HTERT RPE-1 (cell line): Measurements from ENCODE around the gene SUSD3.

Source experiments
- in situ Hi-C: fragments of 300-500 bp; cut with MboI; formaldehyde crosslinking; loops from 4 replicates; pipeline ENCODE4 v1.14.3; 2020; ENCODE audit warnings: low sequenced_read_pairs

Gene SUSD3

DNA sequence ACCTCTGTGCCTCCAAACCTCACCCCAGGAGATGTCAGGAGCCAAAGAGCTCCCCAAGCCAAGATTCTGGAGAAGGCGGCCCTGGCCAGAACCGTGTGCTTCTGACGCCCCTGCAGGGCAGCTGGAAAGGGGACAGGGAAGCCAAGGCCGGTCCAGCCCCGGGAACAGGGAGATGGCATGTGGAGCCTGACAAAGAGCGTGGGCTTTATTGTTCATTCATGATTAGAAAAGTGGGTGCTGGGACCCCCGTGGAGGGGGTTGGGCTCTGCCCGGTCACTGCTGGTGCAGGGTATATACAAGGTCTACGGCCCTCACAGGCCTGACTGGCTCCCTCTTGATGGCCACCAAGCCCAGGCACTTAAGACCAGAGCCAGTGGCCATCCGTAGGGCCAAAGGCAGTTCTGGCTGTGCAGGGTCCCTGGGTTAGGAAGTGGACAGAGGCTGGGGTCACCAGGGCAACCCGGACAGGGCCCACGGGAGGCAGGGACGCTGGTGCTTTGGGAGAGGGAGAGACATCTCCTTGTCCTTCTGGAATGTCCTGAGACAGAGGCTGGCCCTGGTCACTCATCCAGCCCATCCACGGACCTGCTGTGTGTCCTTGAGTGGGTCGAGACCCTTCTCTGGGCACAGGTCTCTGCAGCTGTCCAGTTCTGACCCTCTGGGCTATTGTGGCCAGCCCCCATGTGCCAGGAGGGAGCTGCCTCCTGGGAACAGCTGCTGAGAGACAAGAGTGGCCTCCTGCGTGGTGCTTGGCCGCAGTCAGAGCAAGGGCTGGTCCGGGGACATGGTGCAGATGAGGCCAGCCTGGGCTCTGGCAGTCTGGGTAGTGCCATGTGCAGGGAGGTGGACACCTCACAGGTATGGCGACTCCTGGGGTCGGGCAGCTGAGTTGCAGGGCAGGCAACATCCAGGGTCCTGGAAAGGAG lies 63.1 kb downstream of the SUSD3 start:
- in situ Hi-C loops, result no loop called here

DNA sequence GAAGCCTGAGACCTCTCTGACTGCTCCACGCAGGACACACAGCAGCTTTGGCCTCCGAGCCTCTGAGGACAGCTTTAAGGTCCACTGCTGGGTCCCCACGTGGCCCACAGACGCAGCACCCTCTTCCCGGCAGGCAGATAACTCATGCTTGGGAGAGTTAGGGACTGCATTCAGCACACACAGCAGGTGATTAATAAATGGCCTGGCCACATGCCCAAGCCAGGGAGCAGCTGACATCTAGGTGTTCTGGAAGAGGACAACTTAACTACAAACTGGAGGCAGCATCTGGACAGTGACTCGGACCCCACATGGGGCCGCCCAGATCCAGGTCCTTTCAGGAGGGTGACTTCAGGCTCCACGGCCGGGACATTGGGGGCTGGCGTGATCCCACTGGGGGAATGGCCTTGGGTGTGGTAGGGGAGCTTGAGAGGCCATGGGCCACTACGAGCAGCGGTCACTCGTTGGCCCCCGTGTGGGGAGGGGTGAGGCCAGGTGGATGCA lies 64.3 kb downstream of the SUSD3 start:
- in situ Hi-C loops, result no loop called here

DNA sequence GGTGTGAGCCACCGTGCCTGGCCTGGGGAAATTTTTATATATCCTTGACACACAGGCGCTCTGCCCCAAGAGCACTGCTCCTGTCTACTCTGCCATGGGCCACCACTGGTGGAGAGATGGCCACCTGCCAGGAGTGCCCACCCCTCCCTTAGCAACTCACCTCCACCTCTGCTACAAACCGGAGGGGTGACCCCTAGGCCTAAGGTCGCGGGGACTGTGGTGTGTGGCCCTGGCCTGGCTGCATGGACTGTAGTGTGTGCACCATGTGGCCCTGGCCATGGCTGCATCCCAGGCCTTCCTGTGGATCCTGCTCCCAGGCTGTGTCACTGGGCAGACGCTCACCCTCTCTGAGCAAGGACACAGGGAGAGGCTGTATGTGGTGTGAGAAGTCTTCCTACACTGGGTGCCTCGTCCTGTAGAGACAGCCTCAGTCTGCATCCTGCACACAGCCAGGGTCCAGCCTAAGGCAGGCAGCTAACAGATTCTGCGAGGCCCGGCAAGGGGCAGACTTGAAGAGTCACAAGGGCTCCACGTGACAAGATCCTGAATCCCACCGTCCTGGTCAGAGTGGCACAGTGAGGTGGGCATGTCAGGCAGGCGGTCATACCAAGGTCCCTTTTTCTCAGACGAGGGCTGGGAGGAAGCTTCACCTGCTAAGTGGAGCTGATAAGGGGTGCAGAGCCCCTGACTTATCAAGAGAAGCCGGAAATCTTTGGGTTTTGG lies 65.2 kb downstream of the SUSD3 start:
- in situ Hi-C loops, result no loop called here

DNA sequence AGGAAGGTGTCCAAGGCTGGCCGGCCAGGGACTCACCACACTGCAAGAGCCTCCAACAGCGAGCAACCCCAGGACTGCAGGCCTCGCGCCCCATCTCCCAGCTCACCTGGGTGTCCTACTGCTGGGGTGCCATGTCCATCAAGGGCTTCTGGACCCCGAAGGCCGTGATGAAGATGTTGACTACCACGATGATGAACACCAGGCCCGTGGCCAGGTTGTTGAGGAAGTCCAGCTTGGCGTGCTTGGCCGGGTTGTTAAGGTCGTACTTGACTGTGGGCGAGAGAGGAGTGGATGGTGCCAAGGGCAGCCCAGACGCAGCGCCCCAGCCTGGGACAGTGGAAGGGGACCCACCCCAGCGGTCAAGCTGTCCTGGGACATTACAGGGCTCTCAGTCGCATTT lies 66.3 kb downstream of the SUSD3 start:
- in situ Hi-C loops, result no loop called here

DNA sequence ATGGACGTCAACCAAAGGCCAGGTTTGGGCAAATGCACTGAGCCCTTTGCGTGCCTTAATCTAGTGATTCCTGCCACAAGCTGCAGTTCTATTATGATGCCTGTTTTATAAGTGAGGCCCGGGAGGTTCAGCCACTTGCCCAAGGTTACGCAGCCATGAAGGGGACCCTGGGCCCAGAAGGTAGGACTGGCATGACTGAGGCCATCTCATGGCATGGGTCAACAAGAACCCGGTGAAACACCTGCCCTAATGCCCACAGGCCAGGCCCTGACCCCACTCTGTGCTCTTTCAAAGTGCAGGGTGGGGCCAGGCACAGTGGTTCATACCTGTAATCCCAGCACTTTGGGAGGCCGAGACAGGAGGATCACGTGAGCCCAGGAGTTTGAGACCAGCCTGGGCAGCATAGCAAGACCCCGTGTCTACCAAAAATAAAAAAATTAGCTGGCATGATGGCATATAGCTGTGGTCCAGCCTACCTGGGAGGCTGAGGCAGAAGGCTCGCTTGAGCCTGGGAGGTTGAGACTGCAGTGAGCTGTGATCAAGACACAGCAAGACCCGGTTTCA lies 66.9 kb downstream of the SUSD3 start:
- in situ Hi-C loops, result no loop called here

DNA sequence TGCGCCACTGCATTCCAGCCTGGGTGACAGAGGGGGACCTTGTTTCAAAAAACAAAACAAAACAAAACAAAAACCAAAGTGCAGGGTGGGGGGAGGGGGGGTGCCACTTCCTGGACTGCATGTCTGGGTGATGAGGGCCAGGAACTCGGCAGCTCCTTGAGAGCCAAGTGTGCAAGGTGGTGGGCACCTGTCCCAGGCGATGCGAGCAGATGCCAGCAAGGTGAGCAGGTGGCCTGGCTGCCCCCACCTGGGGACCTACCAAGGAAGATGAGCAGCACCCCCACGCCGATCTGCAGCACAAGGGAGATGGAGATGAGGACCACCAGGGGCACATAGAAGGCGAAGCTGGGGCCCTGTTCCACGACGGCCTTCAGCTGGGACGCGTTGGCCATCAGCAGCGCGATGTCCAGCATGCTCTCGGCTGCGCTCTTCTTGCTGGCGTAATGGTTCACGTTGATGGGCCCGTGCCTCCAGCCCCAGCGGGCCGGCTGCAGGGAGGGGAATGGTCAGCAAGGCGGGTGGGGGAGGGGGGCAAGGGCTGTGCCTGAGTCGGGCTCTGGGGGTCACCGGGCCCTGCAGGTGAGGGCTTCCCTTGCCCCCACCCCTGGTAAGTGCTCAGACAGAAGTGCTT lies 67.8 kb downstream of the SUSD3 start:
- in situ Hi-C loops, result no loop called here

DNA sequence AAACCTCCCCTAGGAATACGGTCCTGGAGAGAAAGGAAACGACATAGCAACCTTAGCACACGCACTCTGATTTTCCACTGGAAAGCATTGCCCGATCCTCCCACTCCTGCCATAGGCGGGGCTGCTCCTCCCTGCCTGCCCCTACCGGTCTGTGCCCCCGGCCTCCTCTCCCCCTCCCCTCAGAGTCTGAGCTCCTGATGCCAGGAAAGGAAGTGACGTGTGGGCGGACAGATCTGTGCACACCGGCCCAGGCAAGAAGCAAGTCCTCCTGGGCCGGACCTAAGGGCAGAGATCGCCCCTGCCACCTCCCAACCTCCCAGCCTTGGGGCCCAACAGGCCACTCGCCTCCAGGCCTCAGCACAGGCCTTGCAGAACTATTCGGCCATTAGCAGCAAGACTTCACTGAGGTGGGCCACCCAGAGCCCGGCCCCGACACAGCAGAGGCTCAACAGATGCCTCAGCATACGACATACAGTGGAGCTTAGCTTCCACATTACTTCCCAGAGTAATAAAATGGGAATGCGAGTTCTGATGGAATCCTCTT lies 68.4 kb downstream of the SUSD3 start:
- in situ Hi-C loops, result no loop called here

DNA sequence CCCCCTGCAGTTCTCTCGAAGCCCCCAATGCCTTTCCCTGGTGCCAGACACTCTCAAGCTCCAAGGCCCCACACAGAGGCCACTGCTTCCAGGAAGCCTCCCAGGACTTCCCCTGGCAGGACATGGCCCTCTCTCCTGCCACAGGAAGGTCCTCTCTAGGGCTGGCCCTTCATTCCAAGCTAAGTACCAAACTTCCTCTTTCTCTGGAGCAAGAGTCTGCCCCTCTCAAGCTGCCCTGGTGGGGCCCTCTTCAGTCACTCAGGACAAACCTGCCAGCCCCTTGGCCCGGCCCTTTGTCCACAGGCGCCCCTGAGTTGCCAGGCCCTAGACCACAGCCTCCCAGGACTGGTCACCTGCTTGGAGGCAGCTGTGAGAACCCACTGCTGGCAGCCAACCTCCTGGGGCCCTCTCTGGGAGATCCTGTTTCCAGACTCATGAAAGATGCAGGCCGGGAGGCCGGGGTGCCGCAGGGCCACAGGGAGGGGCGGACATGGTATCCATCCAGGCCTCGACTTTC lies 69.0 kb downstream of the SUSD3 start:
- in situ Hi-C loops, result no loop called here

DNA sequence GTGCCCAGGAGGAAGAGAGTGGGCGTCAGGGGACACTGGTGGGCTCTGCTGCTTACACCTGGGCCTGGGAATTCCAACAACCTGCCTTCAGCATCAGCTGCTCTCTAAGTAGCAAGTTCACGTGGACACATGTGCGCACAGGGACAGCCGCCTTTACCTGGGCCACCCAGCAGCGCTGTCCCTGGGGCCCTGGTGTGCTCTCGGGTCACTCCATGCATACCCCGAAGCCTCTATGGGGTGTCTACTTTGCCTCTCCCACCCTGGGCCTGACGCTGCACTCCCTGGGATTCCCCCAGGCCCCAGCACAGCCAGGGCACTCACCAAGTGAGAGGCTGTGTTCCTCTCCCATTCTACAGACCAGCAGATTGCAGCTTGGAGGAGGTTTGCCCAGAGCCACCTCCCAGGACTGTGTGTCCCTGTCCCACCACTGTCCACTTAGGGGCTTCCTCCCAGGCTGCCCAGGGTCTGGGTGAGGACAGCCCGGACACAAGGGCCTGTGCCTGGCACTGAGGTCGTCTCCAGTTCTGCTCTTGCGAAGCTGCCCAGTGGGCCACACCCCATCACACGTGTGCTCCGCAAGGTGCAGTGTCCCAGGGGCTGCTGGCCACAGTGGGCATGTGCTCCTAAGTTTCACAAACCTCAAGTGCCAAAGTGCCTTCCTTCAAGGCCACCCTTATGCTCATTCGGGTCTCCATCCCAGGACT lies 69.7 kb downstream of the SUSD3 start:
- in situ Hi-C loops, result no loop called here

DNA sequence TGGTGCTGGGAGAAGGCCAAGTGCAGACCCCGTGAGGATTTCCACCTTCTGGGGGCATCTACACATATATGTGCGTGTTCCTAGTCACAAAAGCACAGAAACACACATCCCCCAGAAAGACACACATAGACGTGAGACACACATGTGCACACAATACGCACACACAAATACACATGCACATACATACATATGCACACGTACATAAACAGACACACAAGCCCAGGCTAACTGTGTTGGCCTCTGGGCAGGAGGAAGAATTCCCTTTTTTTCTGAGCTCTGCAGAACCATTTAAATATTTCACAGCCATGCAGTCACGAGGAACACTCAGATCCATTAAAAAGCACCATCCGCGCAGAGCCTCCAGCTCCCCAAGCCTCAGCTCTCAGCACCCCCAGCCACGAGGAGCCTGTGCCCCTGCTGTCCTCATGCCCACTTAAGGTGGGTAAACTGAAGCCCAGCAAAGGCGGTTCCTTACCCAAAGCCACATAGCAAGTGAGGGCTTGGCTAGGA lies 70.3 kb downstream of the SUSD3 start:
- in situ Hi-C loops, result no loop called here

DNA sequence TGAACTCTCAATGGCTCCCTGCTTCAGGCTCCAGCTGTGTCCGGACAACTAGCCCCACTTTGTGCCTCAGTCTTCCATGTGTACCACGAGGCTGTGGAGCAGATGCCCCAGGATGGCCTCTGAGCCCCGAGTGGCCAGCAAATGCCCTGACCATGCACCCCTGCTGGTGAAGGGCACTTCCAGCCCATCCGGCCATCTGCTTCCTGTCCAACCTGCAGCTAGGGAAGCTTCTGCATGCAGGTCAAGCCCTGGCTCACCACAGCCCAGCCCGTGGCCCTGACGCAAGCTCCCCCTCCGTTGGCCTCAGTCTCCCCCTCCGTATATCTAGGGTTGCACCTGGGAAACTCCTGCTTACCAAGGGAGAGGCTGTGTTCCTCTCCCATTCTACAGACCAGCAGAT lies 70.8 kb downstream of the SUSD3 start:
- in situ Hi-C loops, result no loop called here

DNA sequence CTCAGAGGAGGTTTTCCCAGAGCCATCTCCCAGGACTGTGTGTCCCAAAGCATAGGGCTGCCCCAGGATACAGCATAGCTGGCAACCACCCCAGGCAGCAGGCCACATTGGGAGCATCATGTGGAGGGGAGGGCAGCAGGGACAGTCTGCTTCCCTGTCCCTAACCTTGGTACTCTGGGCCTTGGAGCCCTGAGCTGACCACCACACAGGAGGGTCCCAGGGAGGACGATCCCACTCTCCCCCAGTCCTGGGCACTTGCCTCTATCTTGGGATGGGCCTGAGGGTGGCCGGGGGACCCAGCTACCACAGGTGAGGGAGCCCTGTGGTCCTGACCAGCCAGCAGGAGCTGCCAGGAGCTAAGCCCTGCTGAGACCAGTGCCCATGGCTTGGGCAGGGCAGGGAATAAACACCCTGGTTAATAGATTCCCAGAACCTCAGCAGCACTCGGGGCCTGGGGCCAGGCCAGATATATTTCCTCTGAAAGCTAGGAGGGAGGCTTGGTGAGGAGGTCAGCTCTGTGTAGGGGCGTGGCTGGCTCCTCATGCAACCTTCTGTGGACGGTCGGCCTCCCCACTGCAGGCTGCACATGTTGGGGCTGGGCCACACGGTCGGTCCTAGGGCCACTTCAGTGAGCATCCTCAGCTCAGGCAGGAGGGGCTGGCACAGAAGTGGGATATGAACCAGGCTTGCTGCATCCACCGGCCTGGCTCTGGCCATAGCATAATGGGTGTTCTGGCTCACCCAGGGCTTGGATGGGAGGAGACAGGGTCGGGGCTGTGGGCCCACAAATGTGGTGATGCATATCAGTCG lies 71.4 kb downstream of the SUSD3 start:
- in situ Hi-C loops, result no loop called here

DNA sequence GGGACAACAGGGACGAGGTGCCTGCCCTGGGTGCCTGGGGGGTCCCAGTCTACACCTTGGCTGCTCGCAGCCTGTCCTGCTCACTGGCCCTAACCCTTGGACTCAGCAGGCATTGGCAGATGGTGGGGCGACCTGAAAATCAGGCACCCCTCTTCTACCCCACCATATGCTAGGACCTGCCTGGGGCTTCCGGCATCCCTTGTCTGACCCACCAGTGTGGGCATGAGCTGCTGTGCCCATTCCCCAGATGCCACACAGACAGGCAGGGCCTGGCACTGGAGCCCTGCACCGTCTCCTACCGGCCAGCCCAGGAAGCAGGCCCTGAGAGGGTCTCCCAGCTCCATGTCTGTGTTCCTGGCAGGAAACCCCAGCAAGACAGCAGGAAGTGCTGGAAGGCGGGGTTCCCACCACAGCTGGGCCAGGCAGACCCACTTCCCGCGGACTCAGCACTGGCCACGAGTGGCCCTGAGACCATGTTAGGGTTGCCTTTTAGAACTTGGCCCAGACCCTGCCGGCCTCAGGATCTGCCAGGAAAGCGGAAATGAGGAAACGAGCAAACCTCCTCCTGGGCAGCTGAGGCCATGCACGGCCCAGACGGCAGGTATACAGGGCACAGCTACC lies 72.5 kb downstream of the SUSD3 start:
- in situ Hi-C loops, result no loop called here

DNA sequence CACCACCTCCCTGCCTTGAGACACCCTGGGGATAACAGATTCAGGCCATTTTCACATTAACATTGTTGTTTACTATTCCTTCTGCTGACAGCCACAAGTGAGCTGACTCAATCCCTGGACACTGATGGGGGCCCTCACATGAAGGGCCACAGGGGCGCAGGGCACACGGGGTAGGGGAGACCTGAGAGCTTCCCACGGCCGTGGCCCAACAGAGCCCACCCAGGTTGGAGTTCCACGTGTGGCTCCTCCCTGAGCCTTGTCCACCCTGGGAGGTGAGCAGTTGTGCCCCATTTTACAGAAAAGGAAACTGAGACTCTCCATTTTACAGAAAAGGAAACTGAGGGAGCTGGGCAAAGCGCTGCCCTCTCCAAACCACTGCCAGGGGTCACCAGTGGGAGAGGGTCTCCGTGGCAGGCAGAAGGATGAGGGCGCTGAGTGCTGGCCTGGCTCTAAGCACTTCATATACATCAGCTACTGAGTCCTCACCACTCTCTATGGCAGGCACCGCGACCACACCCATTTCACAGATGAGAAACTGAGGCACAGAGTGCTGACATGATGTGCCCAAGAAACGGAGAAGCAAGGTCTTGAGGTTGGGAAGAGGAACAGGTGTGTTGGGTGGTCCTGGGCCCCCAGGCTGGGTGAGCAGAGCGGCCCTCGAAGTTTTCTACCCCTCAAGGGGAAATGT lies 73.2 kb downstream of the SUSD3 start:
- in situ Hi-C loops, result no loop called here

DNA sequence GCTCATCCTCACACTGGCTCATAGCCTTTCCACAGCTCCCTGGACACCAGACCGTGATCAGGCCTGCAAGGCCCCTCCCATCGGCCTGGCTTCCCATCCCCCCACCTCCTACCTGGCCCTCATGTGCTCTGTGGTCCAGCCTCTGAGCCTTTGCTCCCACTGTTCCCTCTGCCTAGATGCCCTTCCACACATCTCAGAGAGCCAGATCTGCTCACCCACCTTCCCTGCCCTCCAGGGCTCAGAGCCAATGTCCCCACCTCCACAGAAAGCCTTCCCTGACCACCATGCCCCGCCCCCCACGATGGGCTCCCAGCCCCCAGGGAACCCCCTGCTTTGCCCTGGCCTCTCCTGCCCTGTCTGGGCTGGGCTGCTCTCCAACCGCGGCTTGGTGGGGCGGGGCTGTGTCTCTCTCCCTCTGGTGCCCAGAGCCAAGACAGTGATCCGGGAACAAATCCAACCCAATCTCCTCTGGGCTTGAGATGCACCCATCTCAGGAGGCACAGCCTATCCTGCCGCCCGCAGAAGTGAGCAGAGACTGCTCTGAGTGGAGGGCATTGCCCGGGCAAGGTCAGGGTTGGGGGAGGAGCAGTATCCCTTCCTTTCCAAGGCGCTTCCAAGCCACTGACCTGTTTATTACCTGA lies 73.9 kb downstream of the SUSD3 start:
- in situ Hi-C loops, result no loop called here

DNA sequence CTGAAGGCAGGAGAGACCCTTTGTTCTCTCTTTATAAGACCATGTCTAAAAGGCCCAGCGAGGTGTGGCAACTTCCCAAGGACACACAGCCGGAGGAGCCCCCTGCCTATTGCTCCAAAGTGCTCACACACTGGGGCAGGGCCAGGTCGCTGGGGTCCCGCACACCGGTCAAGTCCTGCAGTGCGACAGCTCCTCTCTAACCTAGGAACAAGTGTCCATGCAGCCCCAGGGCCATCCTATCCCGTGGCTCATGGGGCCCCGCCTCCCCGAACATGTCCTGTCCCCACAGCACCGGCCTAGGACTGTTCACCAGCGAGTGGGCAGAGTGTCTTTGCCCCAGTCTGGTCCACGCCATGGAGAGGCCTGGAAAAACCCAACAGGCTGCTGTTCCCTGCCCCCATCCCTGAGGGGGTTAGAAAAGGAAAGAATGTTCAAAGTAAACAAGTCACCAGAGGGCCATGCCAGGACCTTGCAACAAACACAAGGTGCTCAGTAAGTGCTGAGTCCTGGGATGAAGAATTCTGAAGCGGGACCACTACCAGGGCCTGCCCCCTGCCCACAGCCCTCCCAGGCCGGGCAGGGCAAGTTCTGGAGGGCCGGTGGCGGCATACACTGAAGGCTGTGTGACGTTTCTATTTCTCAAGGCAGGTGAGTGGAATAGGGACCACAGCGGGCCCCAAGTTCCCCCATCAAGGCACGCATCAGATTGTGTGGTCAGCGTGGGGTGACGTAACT lies 74.6 kb downstream of the SUSD3 start:
- in situ Hi-C loops, result no loop called here

DNA sequence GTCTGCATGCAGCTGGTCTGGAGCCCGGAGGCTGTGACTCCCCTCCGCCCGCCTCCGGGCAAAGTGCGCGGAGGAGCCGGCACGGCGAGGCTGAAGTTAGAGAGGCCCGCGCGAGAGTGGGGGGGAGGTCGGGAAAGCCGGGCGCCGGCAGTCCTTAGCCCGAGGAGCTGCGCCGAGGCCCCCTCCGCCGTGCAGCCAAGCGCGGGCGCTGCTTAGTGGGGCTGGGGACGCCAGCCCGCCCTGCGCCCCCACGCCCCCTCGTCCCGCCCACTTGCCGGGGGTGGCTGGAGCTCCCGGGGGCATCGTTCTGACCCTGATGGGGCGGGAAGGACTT lies 75.1 kb downstream of the SUSD3 start:
- in situ Hi-C loops, result no loop called here
